CD14-positive monocyte (primary cell): ENCODE measurements around the gene PDAP1. TPM values are rescaled to one million over a fixed set of nuclear protein-coding genes. Genes with fewer than 3 reads are reported as not detected.

Source experiments
- DNase-seq, 3 donors: peaks; one replicate each; pipeline ENCODE4 v3.0.0-alpha.2; 2011 to 2022
- H2AFZ ChIP-seq: 2 replicates; pipeline ENCODE4 v1.6.0; 2012; ENCODE audit warnings: mild to moderate bottlenecking, low read depth, low read length, inconsistent platforms; ENCODE audit not compliant: insufficient read depth, poor library complexity, severe bottlenecking
- H3K27ac ChIP-seq, 2 donors: 1 replicate in 1 of 2; 2 replicates in 1 of 2; pipeline ENCODE4 v1.5.1; 2012 to 2013; ENCODE audit warnings: low read length in 2 of 2, control low read depth in 1 of 2, inconsistent platforms in 1 of 2, low read depth in 1 of 2, mild to moderate bottlenecking in 1 of 2
- H3K27me3 ChIP-seq, 2 donors: one replicate each; pipeline versions ENCODE4 v1.6.0 to v1.6.1; 2011 to 2013; ENCODE audit warnings: low read length in 2 of 2; ENCODE audit not compliant: control insufficient read depth in 2 of 2, insufficient read depth in 2 of 2
- H3K36me3 ChIP-seq, 2 donors: replicated peaks in 1 of 2; 1 replicate in 1 of 2; 2 replicates in 1 of 2; pipeline versions ENCODE4 v1.5.1 to v1.6.1; 2012 to 2013; ENCODE audit warnings: low read length in 2 of 2, control low read depth in 1 of 2, inconsistent platforms in 1 of 2, mild to moderate bottlenecking in 1 of 2; ENCODE audit not compliant: insufficient read depth in 2 of 2, control insufficient read depth in 1 of 2
- H3K4me1 ChIP-seq, 2 donors: 1 replicate in 1 of 2; 2 replicates in 1 of 2; pipeline versions ENCODE4 v1.5.1 to v1.6.1; 2012 to 2013; ENCODE audit warnings: low read length in 2 of 2, control low read depth in 1 of 2, inconsistent platforms in 1 of 2, mild to moderate bottlenecking in 1 of 2, moderate library complexity in 1 of 2; ENCODE audit not compliant: insufficient read depth in 2 of 2, control insufficient read depth in 1 of 2
- H3K4me2 ChIP-seq: replicated peaks from 2 replicates; pipeline ENCODE3; 2012; ENCODE audit warnings: low read length, moderate library complexity, mild to moderate bottlenecking; ENCODE audit not compliant: poor library complexity, severe bottlenecking; ENCODE audit errors: extremely low read depth
- H3K4me3 ChIP-seq, 3 experiments: fragments of 200-600 bp in 1 of 3; sonication (generic) in 1 of 3; replicated peaks in 1 of 3; 1 replicate in 2 of 3; 2 replicates in 1 of 3; pipeline ENCODE4 v1.5.1; 2011 to 2013; ENCODE audit warnings: low read length in 3 of 3, mild to moderate bottlenecking in 3 of 3, control low read depth in 2 of 3, low read depth in 2 of 3, inconsistent platforms in 1 of 3, moderate library complexity in 1 of 3
- H3K79me2 ChIP-seq: 2 replicates; pipeline ENCODE4 v1.6.0; 2012; ENCODE audit warnings: mild to moderate bottlenecking, control low read depth, inconsistent platforms, low read length, moderate library complexity; ENCODE audit not compliant: insufficient read depth
- H3K9ac ChIP-seq: 2 replicates; pipeline ENCODE4 v1.6.0; 2017; ENCODE audit warnings: low read length, mild to moderate bottlenecking; ENCODE audit not compliant: insufficient read depth, poor library complexity, severe bottlenecking
- H3K9me3 ChIP-seq, 2 donors: replicated peaks in 1 of 2; 1 replicate in 1 of 2; 2 replicates in 1 of 2; pipeline versions ENCODE4 v1.5.1 to v1.6.1; 2012 to 2013; ENCODE audit warnings: low read length in 2 of 2, control low read depth in 1 of 2; ENCODE audit not compliant: control insufficient read depth in 1 of 2, insufficient read depth in 1 of 2
- H4K20me1 ChIP-seq: 2 replicates; pipeline ENCODE4 v1.6.0; 2012; ENCODE audit warnings: mild to moderate bottlenecking, low read length, control low read depth, moderate library complexity; ENCODE audit not compliant: insufficient read depth
- H3K27ac Mint-ChIP-seq, 7 donors: one replicate each; pipeline ENCODE4 v1.8.0; 2020; ENCODE audit warnings: mild to moderate bottlenecking in 7 of 7, mixed read lengths in 7 of 7, moderate library complexity in 6 of 7, inconsistent platforms in 2 of 7
- H3K27me3 Mint-ChIP-seq, 3 donors: one replicate each; pipeline ENCODE4 v1.8.0; 2021 to 2022; ENCODE audit warnings: low read depth in 3 of 3, mild to moderate bottlenecking in 3 of 3, mixed read lengths in 3 of 3, moderate library complexity in 3 of 3, inconsistent platforms in 1 of 3
- H3K36me3 Mint-ChIP-seq, 2 donors: one replicate each; pipeline ENCODE4 v1.8.0; 2020; ENCODE audit warnings: mixed read lengths in 2 of 2, inconsistent platforms in 1 of 2, mild to moderate bottlenecking in 1 of 2
- H3K4me1 Mint-ChIP-seq: one replicate; pipeline ENCODE4 v1.8.0; 2020; ENCODE audit warnings: mild to moderate bottlenecking, mixed read lengths
- H3K4me3 Mint-ChIP-seq, 2 donors: one replicate each; pipeline ENCODE4 v1.8.0; 2020; ENCODE audit warnings: mild to moderate bottlenecking in 2 of 2, mixed read lengths in 2 of 2, moderate library complexity in 1 of 2
- H3K9me3 Mint-ChIP-seq, 7 donors: one replicate each; pipeline ENCODE4 v1.8.0; 2020 to 2022; ENCODE audit warnings: mixed read lengths in 7 of 7, mild to moderate bottlenecking in 6 of 7, moderate library complexity in 6 of 7, inconsistent platforms in 2 of 7
- WGBS: methylation state at CpG from one replicate; pipeline ENCODE4 v1.1.5; 2013; ENCODE audit warnings: missing lambda C conversion rate; ENCODE audit not compliant: insufficient coverage; 5-methylcytosine and 5-hydroxymethylcytosine counted together
- intact Hi-C, 2 donors: fragments of 100-400 bp; cut with micrococcal nuclease; formaldehyde crosslinking; loops; one replicate each; pipeline versions ENCODE4 v1.15.0 to v1.15.1; 2023
- polyA plus RNA-seq, 3 donors: library from polyadenylated mRNA; depleted of rRNA in 1 of 3; unstranded in 2 of 3; stranded (reverse) in 1 of 3; fragments of 300-500 nt in 2 of 3; fragments of >200 nt in 1 of 3; fragmentation: Illumina TruSeq in 2 of 3; gene quantifications; 1 replicate in 2 of 3; 2 replicates in 1 of 3; pipeline ENCODE4 v1.2.3, GENCODE V29; 2012 to 2021
- TF ChIP-seq, protein P1 (sequence below): fragments of 200-600 bp; IDR thresholded peaks from one replicate; pipeline ENCODE4 v1.8.0; 2022; ENCODE audit warnings: antibody characterized with exemption, mild to moderate bottlenecking

PDAP1 gene
- polyA plus RNA-seq, 3 donors, result 9.8 to 43.3 (median 16.2) TPM

GRCh38 chr7:99453105-99453504, 44.7 kb upstream of the PDAP1 start:
- intact Hi-C loops, result no loop called here
- no peaks in the 10 kb centered on the region for H3K27me3 Mint-ChIP-seq
- TF ChIP-seq, protein P1, sequence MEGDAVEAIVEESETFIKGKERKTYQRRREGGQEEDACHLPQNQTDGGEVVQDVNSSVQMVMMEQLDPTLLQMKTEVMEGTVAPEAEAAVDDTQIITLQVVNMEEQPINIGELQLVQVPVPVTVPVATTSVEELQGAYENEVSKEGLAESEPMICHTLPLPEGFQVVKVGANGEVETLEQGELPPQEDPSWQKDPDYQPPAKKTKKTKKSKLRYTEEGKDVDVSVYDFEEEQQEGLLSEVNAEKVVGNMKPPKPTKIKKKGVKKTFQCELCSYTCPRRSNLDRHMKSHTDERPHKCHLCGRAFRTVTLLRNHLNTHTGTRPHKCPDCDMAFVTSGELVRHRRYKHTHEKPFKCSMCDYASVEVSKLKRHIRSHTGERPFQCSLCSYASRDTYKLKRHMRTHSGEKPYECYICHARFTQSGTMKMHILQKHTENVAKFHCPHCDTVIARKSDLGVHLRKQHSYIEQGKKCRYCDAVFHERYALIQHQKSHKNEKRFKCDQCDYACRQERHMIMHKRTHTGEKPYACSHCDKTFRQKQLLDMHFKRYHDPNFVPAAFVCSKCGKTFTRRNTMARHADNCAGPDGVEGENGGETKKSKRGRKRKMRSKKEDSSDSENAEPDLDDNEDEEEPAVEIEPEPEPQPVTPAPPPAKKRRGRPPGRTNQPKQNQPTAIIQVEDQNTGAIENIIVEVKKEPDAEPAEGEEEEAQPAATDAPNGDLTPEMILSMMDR, result no peak
- no peak overlapping the region for H3K4me3 Mint-ChIP-seq
- H2AFZ ChIP-seq, result no peak overlapping the region
- no peak overlapping the region for H3K27ac ChIP-seq
- H3K9ac ChIP-seq, result no peak overlapping the region
- peaks cover 98 to 100% of the 10 kb centered on the region in 2 donors for H3K36me3 ChIP-seq
- H3K4me3 ChIP-seq, result no peak overlapping the region
- H3K9me3 ChIP-seq, result no peaks in the 10 kb centered on the region
- peaks cover 57% of the 10 kb centered on the region for H4K20me1 ChIP-seq
- H3K79me2 ChIP-seq, result peaks cover 6% of the 10 kb centered on the region
- 99% methylated on average over 8 of the region's 11 CpGs for WGBS
- H3K4me1 ChIP-seq, result no peaks in the 10 kb centered on the region
- H3K9me3 Mint-ChIP-seq, result peaks cover 0 to 2% (median 0%) of the 10 kb centered on the region in 7 donors
- no peaks in the 10 kb centered on the region for H3K27me3 ChIP-seq
- H3K27ac Mint-ChIP-seq, result no peak overlapping the region
- H3K4me1 Mint-ChIP-seq, result no peaks in the 10 kb centered on the region
- H3K4me2 ChIP-seq, result no peak overlapping the region
- no peak for DNase-seq
- peaks cover 72 to 93% of the 10 kb centered on the region in 2 donors for H3K36me3 Mint-ChIP-seq

- H3K9me3 ChIP-seq, result no peaks in the 10 kb centered on the region
- 94% methylated on average over 12 of the region's 13 CpGs for WGBS
- no peak overlapping the region for H2AFZ ChIP-seq
- H4K20me1 ChIP-seq, result peaks cover 52% of the 10 kb centered on the region
- peaks cover 98 to 100% of the 10 kb centered on the region in 2 donors for H3K36me3 ChIP-seq
- no peaks in the 10 kb centered on the region for H3K27me3 ChIP-seq
- no peak overlapping the region for H3K4me2 ChIP-seq
- no peak overlapping the region for H3K4me3 Mint-ChIP-seq
- H3K27ac ChIP-seq, result no peak overlapping the region
- TF ChIP-seq, protein P1, result no peak
- peaks cover 0 to 2% (median 0%) of the 10 kb centered on the region in 7 donors for H3K9me3 Mint-ChIP-seq
- H3K4me3 ChIP-seq, result no peak overlapping the region
- intact Hi-C loops, result no loop called here
- DNase-seq, result no peak
- no peaks in the 10 kb centered on the region for H3K27me3 Mint-ChIP-seq
- no peaks in the 10 kb centered on the region for H3K4me1 ChIP-seq
- H3K4me1 Mint-ChIP-seq, result no peaks in the 10 kb centered on the region
- H3K36me3 Mint-ChIP-seq, result peaks cover 72 to 93% of the 10 kb centered on the region in 2 donors
- peak overlapping the region in 2 of 7 donors; percentile 61 to 63 for H3K27ac Mint-ChIP-seq
- peaks cover under 1% of the 10 kb centered on the region for H3K79me2 ChIP-seq
- no peak overlapping the region for H3K9ac ChIP-seq
These were observed 44.1 kb upstream of the PDAP1 start for GRCh38 chr7:99452541-99452940.
